ENCODE data around the gene B4GALNT2. TPM values are rescaled to one million over a fixed set of nuclear protein-coding genes. Genes with fewer than 3 reads are reported as not detected.
"Not testable (repeated sequence)": the region's sequence is repeated elsewhere in the genome, so short reads cannot be mapped to it uniquely, and the experiment has no call there.

The B4GALNT2 gene
- total RNA-seq, 6 experiments from 2014 or later: 0.04 to 0.05 TPM; not detected in 4

- H3K4me3 ChIP-seq: no peak overlapping the region
- no peak for ATAC-seq
- TF ChIP-seq POLR2A (IDR thresholded peaks at IDR 0.05) (no peak), CTCF (IDR thresholded peaks at IDR 0.05) (no peak)
- 43% methylated on average over 6 of the region's 9 CpGs for WGBS (ENCODE audit: insufficient coverage, low coverage, low lambda C conversion rate, missing lambda C conversion rate)
- H3K4me1 ChIP-seq: no peaks in the 10 kb centered on the region
- no peaks in the 10 kb centered on the region for H3K36me3 ChIP-seq
- H3K9me3 ChIP-seq: no peaks in the 10 kb centered on the region
- no peaks in the 10 kb centered on the region for H3K27me3 ChIP-seq
- DNase-seq: no peak
- intact Hi-C loops (cut with DNase I): no loop called here
- no peak overlapping the region for H3K27ac ChIP-seq
Observed at GRCh38 chr17:49168706-49169105, 36.1 kb downstream of the B4GALNT2 start.

GRCh38 chr17:49170216-49170615 lies 37.6 kb downstream of the B4GALNT2 start:
- no peaks in the 10 kb centered on the region for H3K36me3 ChIP-seq
- no peaks in the 10 kb centered on the region for H3K4me1 ChIP-seq
- no peak overlapping the region for H3K4me3 ChIP-seq
- intact Hi-C loops (cut with DNase I): no loop called here
- ATAC-seq (no peak), DNase-seq (no peak)
- no peaks in the 10 kb centered on the region for H3K27me3 ChIP-seq
- H3K27ac ChIP-seq: no peak overlapping the region
- no peaks in the 10 kb centered on the region for H3K9me3 ChIP-seq
- WGBS (ENCODE audit: insufficient coverage, low coverage, low lambda C conversion rate, missing lambda C conversion rate): 53% methylated on average over 2 of the region's 2 CpGs
- TF ChIP-seq POLR2A (IDR thresholded peaks at IDR 0.05) (no peak), CTCF (IDR thresholded peaks at IDR 0.05) (no peak)

- intact Hi-C loops (cut with DNase I); H3K27ac ChIP-seq; H3K27me3 ChIP-seq; DNase-seq; H3K36me3 ChIP-seq; ATAC-seq; H3K9me3 ChIP-seq; H3K4me3 ChIP-seq; H3K4me1 ChIP-seq: not testable (repeated sequence)
- WGBS (ENCODE audit: insufficient coverage, low coverage, low lambda C conversion rate, missing lambda C conversion rate): 31% methylated on average over 3 of the region's 3 CpGs
Observed at GRCh38 chr17:49170711-49171110, 38.1 kb downstream of the B4GALNT2 start.

GRCh38 chr17:49175978-49176377 lies 43.4 kb downstream of the B4GALNT2 start:
- DNase-seq; H3K27ac ChIP-seq; H3K4me1 ChIP-seq; intact Hi-C loops (cut with DNase I); H3K9me3 ChIP-seq; H3K27me3 ChIP-seq; ATAC-seq; H3K4me3 ChIP-seq; H3K36me3 ChIP-seq: not testable (repeated sequence)
- WGBS (ENCODE audit: insufficient coverage, low coverage, low lambda C conversion rate, missing lambda C conversion rate): 87% methylated on average over 11 of the region's 11 CpGs

- TF ChIP-seq CTCF (IDR thresholded peaks at IDR 0.05) (peak; percentile 71 to 87 (median 77)), POLR2A (IDR thresholded peaks at IDR 0.05) (no peak)
- peak; percentile 83 to 91 (median 88) for ATAC-seq
- DNase-seq: peak; percentile 52 to 70 (median 62)
- 4% methylated on average over 5 of the region's 5 CpGs for WGBS (ENCODE audit: insufficient coverage, low coverage, low lambda C conversion rate, missing lambda C conversion rate)
- no peak overlapping the region for H3K27ac ChIP-seq
- H3K36me3 ChIP-seq: no peaks in the 10 kb centered on the region
- no peaks in the 10 kb centered on the region for H3K4me1 ChIP-seq
- intact Hi-C loops (cut with DNase I): loop anchor here in 1 of 2 donors (5.0 kb wide), 1 partner anchor 47 kb away; no protein-coding TSS in a partner anchor
- no peak overlapping the region for H3K4me3 ChIP-seq
- H3K27me3 ChIP-seq: no peaks in the 10 kb centered on the region
- H3K9me3 ChIP-seq: no peaks in the 10 kb centered on the region
Observed at GRCh38 chr17:49180303-49180702, 47.7 kb downstream of the B4GALNT2 start.

Data from right lobe of liver (tissue), 6 donors.